ENCODE measurements around the gene TRABD2B. TPM values are rescaled to one million over a fixed set of nuclear protein-coding genes. Genes with fewer than 3 reads are reported as not detected.

Gene TRABD2B
- total and polyA plus RNA-seq, 8 donors = 0.99 to 5.2 (median 3.3) TPM

DNA sequence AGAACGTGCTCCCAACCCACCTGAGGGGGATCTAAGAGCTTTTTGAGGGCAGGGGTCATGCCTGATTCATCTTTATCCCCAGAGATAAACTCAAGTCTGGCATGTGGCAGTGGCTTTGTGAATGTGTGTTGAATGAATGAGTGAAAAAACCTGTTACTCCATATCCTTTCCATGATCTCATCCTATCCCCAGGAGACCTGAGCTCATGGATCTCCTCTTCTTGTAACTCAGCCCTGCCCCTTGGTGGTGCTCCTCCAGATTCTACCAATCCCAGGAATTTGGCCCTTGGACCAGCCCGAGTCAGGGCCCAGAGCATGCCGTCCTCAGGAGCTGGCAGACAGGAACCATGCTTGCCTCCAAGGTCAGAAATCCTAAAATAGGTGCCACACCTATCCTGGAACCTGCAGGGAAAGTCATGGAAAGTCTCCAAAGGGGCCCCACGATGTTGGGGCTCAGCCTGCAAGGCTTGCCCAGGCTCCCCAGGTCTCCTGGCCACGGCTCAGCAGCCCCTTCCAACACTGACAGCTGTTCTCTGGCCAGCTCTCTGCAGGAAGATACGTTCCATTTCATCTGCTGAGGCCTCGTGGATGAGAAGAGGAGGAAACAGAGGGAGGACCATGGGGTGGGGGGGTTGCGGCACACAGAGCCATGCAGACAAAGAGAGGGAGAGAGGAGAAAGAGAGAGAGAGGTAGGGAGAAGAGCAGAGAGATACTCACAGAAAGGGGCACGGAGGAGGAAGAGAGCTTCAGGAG, 214.6 kb downstream of the TRABD2B start:
- ATAC-seq = no peak
- H3K4me1 ChIP-seq = peaks cover 3 to 4% of the 10 kb centered on the region in 2 donors
- no peaks in the 10 kb centered on the region for H3K36me3 ChIP-seq
- no peak overlapping the region for H3K4me3 ChIP-seq
- H3K27ac ChIP-seq = no peak overlapping the region
- H3K9me3 ChIP-seq = no peaks in the 10 kb centered on the region
- intact Hi-C loops (cut with DNase I) = no loop called here
- TF ChIP-seq, protein P1, sequence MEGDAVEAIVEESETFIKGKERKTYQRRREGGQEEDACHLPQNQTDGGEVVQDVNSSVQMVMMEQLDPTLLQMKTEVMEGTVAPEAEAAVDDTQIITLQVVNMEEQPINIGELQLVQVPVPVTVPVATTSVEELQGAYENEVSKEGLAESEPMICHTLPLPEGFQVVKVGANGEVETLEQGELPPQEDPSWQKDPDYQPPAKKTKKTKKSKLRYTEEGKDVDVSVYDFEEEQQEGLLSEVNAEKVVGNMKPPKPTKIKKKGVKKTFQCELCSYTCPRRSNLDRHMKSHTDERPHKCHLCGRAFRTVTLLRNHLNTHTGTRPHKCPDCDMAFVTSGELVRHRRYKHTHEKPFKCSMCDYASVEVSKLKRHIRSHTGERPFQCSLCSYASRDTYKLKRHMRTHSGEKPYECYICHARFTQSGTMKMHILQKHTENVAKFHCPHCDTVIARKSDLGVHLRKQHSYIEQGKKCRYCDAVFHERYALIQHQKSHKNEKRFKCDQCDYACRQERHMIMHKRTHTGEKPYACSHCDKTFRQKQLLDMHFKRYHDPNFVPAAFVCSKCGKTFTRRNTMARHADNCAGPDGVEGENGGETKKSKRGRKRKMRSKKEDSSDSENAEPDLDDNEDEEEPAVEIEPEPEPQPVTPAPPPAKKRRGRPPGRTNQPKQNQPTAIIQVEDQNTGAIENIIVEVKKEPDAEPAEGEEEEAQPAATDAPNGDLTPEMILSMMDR (IDR thresholded peaks at IDR 0.05) = no peak
- no peaks in the 10 kb centered on the region for H3K27me3 ChIP-seq
- DNase-seq = peak in 1 of 4 donors; percentile 32

DNA sequence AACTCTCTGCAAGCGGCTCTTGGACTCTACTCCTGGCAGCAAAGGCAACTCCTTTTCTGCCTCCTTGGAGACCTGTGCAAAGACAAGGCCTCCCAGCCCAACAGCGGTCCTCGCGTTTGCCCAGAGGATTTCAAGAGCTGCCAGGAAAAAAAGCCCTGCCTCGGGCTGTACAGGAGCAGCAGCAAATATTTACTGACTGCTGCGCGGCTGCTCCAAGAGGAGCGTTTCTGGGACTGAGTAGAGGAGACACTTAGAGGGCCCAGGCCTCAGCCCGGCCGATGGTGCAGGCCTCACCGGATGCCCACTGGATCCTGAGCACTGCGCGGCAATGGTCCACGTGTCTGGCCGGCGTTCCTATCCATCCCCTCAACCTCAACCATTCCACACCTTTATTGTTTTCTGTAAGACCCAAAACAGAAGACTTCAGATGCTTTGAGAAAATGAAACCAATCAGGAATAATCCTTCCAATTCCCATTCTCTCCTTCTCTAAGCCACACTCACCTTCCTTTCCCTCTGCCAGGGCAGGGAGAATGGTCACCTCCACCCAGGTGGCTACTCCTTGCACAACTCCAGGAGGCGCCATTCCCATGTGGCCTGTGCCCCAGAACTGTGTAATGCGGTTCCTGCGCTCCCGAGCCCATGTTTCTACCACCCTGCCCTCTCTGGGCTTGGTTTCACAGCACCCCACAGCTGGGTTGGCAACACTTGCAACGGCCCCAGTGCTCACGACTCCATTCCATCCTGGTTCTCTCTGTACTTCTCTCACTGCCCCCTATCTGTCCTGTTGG, 215.8 kb downstream of the TRABD2B start:
- ATAC-seq (peak; percentile 70), DNase-seq (peak in 3 of 4 donors; percentile 43 to 61 (median 56))
- no peak overlapping the region for H3K4me3 ChIP-seq
- no peak overlapping the region for H3K27ac ChIP-seq
- H3K36me3 ChIP-seq = no peaks in the 10 kb centered on the region
- H3K9me3 ChIP-seq = no peaks in the 10 kb centered on the region
- no peaks in the 10 kb centered on the region for H3K27me3 ChIP-seq
- intact Hi-C loops (cut with DNase I) = no loop called here
- H3K4me1 ChIP-seq = peaks cover 3 to 4% of the 10 kb centered on the region in 2 donors
- TF ChIP-seq, protein P1 (IDR thresholded peaks at IDR 0.05) = no peak

DNA sequence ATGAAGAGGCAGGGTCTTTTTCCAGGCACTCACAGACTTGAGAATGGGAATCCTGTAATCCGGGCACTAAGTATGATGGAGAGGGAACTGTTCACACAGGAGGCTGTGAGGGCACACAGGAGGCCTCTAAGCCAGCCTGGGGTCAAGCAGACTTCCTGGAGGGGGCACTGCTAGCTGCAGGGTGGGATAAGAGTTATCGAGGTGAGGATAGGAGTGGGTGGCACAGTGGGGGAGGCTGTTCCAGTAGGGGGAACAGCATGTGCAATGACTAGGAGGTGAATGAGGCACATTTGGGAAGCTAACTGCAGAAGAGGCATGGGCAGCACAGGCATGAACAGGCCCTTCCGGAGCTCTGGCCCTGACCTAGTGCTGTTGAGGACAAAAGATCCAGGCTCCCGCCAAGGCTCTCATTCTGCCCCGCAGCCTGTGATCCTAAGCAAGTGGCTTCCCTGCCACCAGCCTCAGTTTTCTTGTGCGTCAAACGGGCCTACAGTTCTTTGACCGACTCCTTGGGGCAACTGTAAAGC, 216.7 kb downstream of the TRABD2B start:
- DNase-seq (peak in 1 of 4 donors; percentile 53), ATAC-seq (no peak)
- H3K27me3 ChIP-seq = no peaks in the 10 kb centered on the region
- TF ChIP-seq, protein P1 (IDR thresholded peaks at IDR 0.05) = no peak
- peaks cover 3 to 4% of the 10 kb centered on the region in 2 donors for H3K4me1 ChIP-seq
- intact Hi-C loops (cut with DNase I) = no loop called here
- H3K9me3 ChIP-seq = no peaks in the 10 kb centered on the region
- H3K4me3 ChIP-seq = no peak overlapping the region
- no peak overlapping the region for H3K27ac ChIP-seq
- H3K36me3 ChIP-seq = no peaks in the 10 kb centered on the region

DNA sequence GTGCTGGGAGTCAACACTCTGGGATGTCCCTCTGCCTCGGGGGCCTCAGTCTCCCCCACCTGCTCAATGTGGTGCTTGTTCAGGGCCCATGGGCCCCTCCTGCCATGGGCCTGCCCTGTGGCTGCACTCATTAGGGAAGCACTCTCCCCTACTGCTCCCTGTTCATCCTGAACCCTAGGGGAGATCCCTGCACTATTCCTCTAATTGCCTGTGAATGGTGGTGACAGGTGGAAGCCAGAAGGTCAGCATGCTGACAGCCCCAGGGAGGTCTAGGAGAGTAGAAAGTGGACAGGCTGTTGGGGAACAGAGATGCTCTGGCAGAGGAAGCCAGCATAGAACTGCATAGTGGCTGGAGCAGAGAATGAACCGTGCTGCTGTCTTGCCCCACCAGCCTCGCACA, 217.6 kb downstream of the TRABD2B start:
- peaks cover 0 to 4% of the 10 kb centered on the region in 2 donors for H3K4me1 ChIP-seq
- H3K27me3 ChIP-seq = no peaks in the 10 kb centered on the region
- H3K4me3 ChIP-seq = no peak overlapping the region
- DNase-seq (peak in 1 of 4 donors; percentile 34), ATAC-seq (no peak)
- H3K36me3 ChIP-seq = no peaks in the 10 kb centered on the region
- no peaks in the 10 kb centered on the region for H3K9me3 ChIP-seq
- TF ChIP-seq, protein P1 (IDR thresholded peaks at IDR 0.05) = no peak
- H3K27ac ChIP-seq = no peak overlapping the region
- intact Hi-C loops (cut with DNase I) = no loop called here

DNA sequence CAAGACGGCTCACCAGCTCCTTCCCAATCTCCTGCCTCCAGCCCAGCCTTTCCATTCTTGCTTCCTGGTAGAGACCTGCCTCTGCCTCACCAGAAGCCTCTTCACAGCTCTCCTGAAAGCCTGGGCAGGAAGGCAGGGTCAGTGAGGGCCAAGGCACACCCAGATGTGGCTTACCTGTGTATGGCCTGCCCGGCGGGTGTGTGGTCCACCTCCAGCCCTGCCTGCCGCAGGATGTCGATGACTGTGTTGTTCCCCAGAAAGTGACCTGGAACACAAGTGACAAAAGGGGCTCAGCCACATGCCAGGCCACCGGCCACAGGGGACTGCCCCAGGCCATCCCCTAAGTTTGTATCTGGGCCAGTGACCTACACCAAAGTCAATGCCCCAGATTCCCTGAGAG, 218.9 kb downstream of the TRABD2B start:
- TF ChIP-seq, protein P1 (IDR thresholded peaks at IDR 0.05) = no peak
- peak in 1 of 4 donors; percentile 59 for DNase-seq
- H3K27ac ChIP-seq = no peak overlapping the region

More for the DNA sequence above, 218.9 kb downstream of the TRABD2B start:
- Histone ChIP-seq H3K27me3 (no peaks in the 10 kb centered on the region), H3K9me3 (no peaks in the 10 kb centered on the region), H3K4me3 (no peak overlapping the region), H3K36me3 (no peaks in the 10 kb centered on the region), H3K4me1 (no peaks in the 10 kb centered on the region)
- no peak for ATAC-seq
- intact Hi-C loops (cut with DNase I) = no loop called here
